Measurements from ENCODE around the gene NRF1. TPM values are rescaled to one million over a fixed set of nuclear protein-coding genes. Genes with fewer than 3 reads are reported as not detected.
"Not testable (repeated sequence)": the region's sequence is repeated elsewhere in the genome, so short reads cannot be mapped to it uniquely, and the experiment has no call there.

Gene NRF1
- polyA plus RNA-seq, 1 donor from 2014 or later, result 22.7 TPM

DNA sequence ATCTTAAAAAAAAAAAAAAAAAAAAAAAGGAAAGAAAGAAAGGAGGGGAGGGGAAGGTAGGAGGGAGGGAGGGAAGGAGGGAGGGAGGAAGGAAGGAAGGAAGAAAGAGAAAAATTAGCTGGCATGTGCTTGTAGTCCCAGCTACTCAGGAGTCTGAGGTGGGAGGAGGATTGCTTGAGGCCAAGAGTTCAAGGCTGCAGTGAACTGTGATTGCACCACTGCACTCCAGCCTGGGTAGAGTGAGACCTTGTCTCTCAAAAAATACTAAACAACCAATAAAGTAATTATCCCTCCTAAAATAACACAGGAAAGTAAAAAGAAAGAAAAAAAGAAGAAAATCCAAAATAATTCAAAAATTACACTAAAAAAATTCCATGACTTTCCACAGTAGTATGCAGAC, 13.8 kb upstream of the NRF1 start:
- Mint-ChIP-seq H3K4me1 (peaks cover 2 to 6% (median 5%) of the 10 kb centered on the region in 3 donors), H3K4me3 (no peak overlapping the region), H3K36me3 (peaks cover 1% of the 10 kb centered on the region), H3K9me3 (no peaks in the 10 kb centered on the region), H3K27ac (no peak overlapping the region), H3K27me3 (peaks cover 2% of the 10 kb centered on the region)

DNA sequence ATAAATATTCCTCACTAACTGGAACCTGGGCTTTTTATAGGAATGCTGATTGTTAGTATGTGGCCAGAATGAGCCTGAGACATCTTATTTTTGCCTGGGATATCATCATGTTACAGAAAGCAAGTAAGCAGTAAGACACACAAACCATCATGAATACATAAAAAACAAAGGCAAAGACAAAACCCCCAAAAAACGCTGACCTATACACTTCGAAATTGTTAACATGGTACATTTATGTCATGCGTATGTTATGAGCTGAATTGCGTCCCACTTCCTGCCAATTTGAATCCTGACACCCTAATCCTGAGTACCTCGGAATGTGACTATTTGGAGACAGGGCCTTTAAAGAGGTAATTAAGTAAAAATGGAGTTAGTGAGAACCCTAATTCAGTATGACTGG, 12.3 kb upstream of the NRF1 start:
- Mint-ChIP-seq H3K9me3 (no peaks in the 10 kb centered on the region), H3K4me3 (no peak overlapping the region), H3K27ac (no peak overlapping the region), H3K27me3 (no peaks in the 10 kb centered on the region), H3K36me3 (no peaks in the 10 kb centered on the region), H3K4me1 (peaks cover 4 to 8% (median 6%) of the 10 kb centered on the region in 3 donors)

DNA sequence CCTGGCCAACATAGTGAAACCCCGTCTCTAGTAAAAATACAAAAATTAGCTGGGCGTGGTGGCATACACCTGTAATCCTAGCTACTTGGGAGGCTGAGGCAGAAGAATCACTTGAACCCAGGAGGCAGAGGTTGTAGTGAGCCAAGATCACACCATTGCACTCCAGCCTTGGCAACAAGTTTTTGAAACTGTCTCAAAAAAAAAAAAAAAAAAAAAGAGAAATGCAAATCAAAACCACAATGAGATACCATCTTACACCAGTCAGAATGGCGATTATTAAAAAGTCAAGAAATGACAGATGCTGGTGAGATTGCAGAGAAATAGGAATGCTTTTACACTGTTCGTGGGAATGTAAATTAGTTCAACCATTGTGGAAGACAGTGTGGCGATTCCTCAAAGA, 7.9 kb upstream of the NRF1 start:
- H3K27ac Mint-ChIP-seq, H3K4me3 Mint-ChIP-seq, H3K27me3 Mint-ChIP-seq, H3K9me3 Mint-ChIP-seq, H3K36me3 Mint-ChIP-seq: not testable (repeated sequence)
- peaks cover 13 to 23% (median 16%) of the 10 kb centered on the region in 3 donors for H3K4me1 Mint-ChIP-seq

DNA sequence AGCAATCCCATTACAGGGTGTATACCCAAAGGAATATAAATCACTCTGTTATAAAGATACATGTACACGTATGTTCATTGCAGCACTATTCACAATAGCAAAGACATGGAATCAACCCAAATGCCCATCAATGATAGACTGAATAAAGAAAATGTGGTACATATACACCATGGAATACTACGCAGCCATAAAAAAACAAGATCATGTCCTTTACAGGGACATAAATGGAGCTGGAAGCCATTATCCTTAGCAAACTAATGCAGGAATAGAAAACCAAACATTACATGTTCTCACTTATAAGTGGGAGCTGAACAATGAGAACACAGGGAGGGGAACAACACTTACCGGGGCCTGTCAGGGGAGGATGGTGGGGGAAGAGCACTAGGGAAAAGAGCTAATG, 7.5 kb upstream of the NRF1 start:
- not testable (repeated sequence) for H3K27ac Mint-ChIP-seq, H3K9me3 Mint-ChIP-seq, H3K4me3 Mint-ChIP-seq, H3K27me3 Mint-ChIP-seq, H3K36me3 Mint-ChIP-seq
- peaks cover 13 to 23% (median 16%) of the 10 kb centered on the region in 3 donors for H3K4me1 Mint-ChIP-seq

DNA sequence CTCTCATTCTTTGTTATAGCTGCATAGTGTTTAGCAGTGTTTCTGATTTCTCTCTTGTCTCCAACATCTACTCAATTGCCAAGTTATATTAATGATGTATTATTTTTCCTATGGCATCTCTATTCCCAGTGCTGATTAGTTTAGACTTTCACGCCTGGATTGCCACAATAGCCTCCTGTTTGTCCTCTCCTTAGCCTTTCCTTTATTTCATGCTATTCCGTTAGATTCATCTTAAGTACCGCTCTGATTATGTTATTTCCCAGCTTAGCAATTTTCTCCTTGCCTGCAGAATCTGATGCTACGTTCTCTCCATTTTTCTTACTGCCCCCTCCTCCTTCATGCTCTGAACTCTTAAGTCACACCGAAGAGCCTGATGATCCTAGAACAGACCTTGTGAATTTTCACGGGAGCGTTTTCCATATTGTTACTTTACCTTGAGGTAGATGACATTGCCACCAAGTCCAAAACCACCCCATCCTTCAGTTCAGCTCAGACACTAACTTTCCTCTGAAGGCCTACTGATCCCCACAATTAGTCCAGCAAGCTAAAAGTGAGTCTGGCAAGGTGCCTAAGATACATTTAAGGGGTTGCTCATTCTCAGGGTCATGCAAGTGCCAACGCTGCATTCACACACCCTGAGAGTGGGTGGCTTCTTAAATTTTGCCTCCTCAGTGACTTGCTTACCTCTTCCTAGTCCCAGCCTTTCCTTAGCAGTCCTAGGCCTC, 6.6 kb upstream of the NRF1 start:
- H3K9me3 Mint-ChIP-seq, result no peaks in the 10 kb centered on the region
- H3K36me3 Mint-ChIP-seq, result no peaks in the 10 kb centered on the region
- H3K4me1 Mint-ChIP-seq, result peaks cover 19 to 29% (median 19%) of the 10 kb centered on the region in 3 donors
- H3K27me3 Mint-ChIP-seq, result no peaks in the 10 kb centered on the region
- H3K27ac Mint-ChIP-seq, result peak overlapping the region; percentile 7 to 73 (median 66)
- H3K4me3 Mint-ChIP-seq, result no peak overlapping the region

DNA sequence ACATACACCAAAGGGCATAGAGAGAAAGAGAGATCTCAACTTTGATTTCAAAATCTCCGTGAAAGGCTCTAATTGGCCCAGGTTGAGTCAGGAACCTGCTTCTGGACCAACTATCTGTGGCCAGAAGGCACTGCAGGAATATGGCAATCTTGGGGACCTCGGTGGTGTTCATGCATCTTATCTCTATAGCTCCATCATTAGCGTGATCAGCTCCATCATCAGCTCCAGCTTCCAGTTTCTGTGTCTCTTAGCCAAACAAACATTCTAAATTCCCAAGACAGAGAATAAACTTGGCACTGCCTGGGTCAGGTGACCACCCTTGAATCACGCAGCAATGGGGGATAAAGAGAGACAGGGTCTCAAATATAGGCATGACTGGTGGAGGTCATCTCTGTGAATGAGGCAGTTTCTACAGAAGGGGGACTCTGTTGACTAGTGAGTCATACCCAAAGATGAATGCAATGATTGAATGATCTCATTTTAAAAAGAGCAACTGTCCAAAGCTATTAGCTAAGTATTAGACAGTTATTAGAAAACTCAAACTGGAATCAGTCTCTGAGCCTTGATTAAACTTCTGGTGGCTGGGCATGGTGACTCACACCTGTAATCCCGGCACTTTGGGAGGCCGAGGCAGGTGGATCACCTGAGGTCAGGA, 5.4 kb upstream of the NRF1 start:
- Mint-ChIP-seq H3K27ac (peak overlapping the region in 1 of 3 donors; percentile 89), H3K36me3 (no peaks in the 10 kb centered on the region), H3K9me3 (no peaks in the 10 kb centered on the region), H3K4me1 (peaks cover 17 to 38% (median 21%) of the 10 kb centered on the region in 3 donors), H3K27me3 (no peaks in the 10 kb centered on the region), H3K4me3 (no peak overlapping the region)

DNA sequence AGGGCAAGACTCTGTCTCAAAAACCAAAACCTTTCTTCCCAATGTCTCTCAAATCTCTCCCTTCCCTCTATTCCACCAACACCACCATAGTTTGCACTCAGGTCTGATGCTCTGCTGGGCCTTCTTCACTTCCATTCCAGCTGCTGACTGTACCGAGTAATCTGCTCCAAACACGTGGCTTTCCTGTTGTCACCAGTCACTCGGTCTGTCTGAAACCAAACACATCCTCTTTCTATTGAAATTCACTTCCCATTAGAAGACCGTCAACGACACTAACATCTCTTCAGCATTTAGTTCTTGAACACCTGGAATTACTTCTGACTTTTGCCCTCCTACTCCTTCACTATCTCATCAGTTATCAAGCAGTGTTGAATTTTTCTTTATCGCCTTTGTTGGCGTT, 4.7 kb upstream of the NRF1 start:
- peak overlapping the region; percentile 37 to 89 (median 63) for H3K27ac Mint-ChIP-seq
- H3K4me1 Mint-ChIP-seq, result peaks cover 18 to 38% (median 21%) of the 10 kb centered on the region in 3 donors
- H3K4me3 Mint-ChIP-seq, result peak overlapping the region in 2 of 4 donors; percentile 0 to 35

DNA sequence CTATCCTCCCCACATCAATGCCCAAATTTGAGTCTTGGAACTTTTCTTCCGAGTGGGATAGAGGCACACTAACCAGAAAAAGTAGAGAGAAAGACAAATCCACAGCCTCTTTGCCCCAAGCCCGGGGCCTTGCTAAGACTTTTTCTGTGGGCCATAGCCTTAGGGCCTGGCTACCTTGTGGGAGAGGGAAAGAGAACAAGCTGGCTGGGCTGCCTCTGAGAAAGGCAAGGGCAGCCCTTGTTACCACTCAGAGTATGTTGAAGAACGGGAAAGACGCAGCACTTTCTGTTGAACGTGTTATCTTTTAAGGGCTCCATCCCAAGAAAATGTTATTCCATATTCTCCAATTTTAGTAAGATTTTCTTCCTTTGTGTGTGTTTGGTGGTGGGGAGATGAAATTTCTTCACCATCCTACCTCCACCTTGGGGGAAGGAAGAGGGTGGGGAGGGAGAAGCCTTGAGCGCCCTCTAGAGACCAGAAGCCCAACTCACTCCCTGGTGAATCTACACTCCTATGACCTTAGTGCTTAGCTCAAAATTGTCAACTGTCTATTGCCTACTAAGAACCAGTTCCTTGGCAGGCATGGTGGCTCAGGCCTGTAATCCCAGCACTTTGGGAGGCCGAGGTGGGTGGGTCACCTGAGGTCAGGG, 3.9 kb upstream of the NRF1 start:
- Mint-ChIP-seq H3K36me3 (no peaks in the 10 kb centered on the region), H3K4me3 (peak overlapping the region in 1 of 4 donors; percentile 35), H3K9me3 (no peaks in the 10 kb centered on the region), H3K4me1 (peaks cover 20 to 36% (median 21%) of the 10 kb centered on the region in 3 donors), H3K27me3 (no peaks in the 10 kb centered on the region), H3K27ac (peak overlapping the region in 2 of 3 donors; percentile 21 to 37)

More for the DNA sequence above, 4.7 kb upstream of the NRF1 start:
- no peaks in the 10 kb centered on the region for H3K27me3 Mint-ChIP-seq
- H3K36me3 Mint-ChIP-seq, result no peaks in the 10 kb centered on the region
- H3K9me3 Mint-ChIP-seq, result no peaks in the 10 kb centered on the region

DNA sequence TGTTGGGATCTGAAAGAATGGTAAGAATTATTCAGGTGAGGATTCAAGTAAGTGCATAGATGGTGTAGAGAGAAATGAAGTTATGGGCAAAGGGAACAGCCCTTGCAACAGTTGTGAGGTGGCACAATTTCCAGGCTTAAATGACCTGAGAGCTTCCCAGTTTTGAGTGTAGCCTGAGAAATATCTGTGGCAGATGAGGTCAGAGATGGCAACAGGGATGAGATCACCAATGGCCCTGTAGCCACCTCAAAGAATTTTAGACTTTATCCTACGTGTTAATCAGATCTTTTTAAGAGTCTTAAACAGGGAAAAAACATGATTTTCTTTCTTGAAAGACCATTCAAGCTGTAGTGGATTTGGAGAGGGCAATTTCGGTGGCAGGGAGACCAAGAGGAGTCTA, 1.9 kb upstream of the NRF1 start:
- Mint-ChIP-seq H3K36me3 (no peaks in the 10 kb centered on the region), H3K4me1 (peaks cover 30 to 48% (median 30%) of the 10 kb centered on the region in 3 donors), H3K4me3 (peak overlapping the region; percentile 48 to 95 (median 88)), H3K27me3 (no peaks in the 10 kb centered on the region), H3K27ac (peak overlapping the region in 2 of 3 donors; percentile 28 to 95), H3K9me3 (no peaks in the 10 kb centered on the region)

DNA sequence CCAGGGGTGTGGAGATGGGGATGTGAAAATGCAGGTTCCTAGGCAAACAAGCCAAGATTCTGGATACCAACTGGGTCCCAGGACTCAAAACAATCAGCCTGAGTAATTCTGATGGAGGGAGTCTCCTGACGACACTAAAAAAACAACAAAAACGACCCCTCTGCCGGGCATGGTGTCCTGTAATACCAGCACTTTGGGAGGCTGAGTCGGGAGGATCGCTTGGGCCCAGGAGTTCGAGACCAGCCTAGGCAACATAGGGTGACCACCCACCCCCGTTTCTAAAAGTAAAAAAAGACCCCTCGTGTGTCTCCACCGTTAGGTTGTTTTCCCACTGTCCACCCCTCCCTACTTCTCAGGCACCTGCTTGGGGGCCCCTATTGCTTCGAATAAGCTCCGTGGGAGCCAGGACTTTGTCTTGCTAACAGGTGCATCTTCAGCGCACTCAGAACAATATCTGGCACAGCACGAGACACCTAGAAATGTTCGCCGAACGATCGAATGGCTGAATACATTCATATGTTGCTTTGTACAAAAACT, 743 bp upstream of the NRF1 start:
- Mint-ChIP-seq H3K4me3 (peak overlapping the region; percentile 92 to 98 (median 94)), H3K9me3 (no peaks in the 10 kb centered on the region), H3K36me3 (no peaks in the 10 kb centered on the region), H3K27ac (peak overlapping the region; percentile 95 to 98 (median 95)), H3K4me1 (peaks cover 35 to 51% (median 39%) of the 10 kb centered on the region in 3 donors), H3K27me3 (no peaks in the 10 kb centered on the region)

DNA sequence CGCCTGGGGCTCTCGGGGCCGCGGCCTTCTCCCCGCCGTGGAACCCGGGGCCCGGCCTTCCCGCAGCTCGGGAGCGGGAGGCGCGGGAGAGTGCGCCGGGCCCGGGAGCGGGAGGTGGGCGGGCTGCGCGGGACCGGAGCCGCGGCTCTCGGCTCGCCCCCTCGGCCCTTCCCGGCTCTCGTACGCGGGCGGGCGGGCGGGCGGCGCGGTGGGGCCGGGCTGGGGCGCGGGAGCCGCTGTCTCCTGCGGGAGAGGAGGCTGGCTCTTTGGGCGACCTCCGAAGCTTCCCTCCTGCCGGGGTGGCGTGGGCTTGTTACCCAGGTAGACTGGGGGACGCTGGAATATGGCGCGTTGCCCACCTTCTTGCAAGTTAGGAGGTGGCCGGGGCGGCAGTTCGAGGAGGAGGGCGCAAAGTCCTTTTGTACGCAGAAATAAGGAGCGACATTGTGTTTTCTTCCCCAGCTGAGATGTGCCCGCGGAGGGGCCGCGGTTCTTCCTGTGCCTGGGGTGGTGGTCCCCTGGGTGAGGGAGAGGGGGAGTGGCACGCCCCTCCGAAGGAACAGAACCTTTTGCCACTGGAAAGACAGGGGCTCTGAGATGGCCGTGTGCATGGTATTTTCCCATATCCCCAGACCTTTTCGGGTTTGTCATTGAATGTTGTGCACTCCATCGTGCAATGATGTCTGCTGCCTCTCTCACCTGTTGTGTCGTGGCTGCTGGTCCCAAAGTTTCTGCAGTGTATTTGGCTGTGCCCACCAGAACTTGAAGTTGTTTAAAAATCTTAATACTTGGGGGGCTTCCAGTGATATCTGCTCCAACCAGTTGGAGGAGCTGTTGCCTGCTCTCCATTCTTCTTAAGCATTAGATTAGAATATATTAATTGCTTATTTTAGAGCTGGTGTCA, 844 bp downstream of the NRF1 start:
- H3K27me3 Mint-ChIP-seq, result no peaks in the 10 kb centered on the region

DNA sequence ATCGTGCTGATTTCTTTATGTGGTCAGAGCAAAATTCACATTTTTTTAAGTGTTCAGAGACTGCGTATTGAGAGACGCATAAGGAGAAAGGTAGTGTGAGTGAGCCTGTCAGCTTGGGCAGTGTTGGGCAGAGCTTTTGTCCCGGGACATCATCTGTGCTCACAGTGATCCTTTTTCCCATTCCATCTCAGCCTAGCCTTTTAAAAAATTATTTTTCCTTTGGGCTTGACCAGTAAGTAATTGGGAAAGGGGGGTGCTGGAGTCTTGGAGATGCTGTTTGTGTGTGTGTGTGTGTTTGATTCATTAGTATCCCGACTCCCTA, 1.5 kb downstream of the NRF1 start:
- Mint-ChIP-seq H3K27ac (peak overlapping the region; percentile 95 to 99 (median 96)), H3K4me1 (peaks cover 45 to 56% (median 47%) of the 10 kb centered on the region in 3 donors), H3K36me3 (peaks cover under 1% of the 10 kb centered on the region), H3K4me3 (peak overlapping the region; percentile 91 to 99 (median 96)), H3K9me3 (no peaks in the 10 kb centered on the region), H3K27me3 (no peaks in the 10 kb centered on the region)

More for the DNA sequence above, 844 bp downstream of the NRF1 start:
- Mint-ChIP-seq H3K4me3 (peak overlapping the region; percentile 91 to 99 (median 96)), H3K36me3 (no peaks in the 10 kb centered on the region), H3K27ac (peak overlapping the region; percentile 95 to 99 (median 96)), H3K4me1 (peaks cover 39 to 52% (median 44%) of the 10 kb centered on the region in 3 donors), H3K9me3 (no peaks in the 10 kb centered on the region)

DNA sequence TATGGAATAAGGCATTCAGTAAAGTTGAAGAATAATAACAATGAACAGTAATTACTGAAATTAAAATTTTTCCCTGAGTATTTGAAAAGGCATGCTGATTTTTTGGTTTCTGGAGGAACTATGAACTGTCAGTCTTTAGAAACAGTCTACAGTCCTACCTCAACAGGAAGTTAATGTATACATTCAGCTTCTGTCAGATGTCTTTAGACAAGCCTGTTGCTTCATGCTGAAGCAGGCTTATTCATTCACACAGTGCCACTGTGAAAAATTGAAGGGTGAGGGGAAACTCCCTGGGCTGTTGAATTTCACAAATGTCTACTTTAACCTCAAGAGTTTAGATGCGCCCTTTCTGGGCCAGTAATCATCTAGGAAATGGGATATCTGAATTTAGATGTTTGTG, 3.5 kb downstream of the NRF1 start:
- H3K36me3 Mint-ChIP-seq, result peaks cover 5% of the 10 kb centered on the region
- H3K9me3 Mint-ChIP-seq, result no peaks in the 10 kb centered on the region
- peak overlapping the region; percentile 6 to 95 (median 65) for H3K4me3 Mint-ChIP-seq
- H3K27ac Mint-ChIP-seq, result peak overlapping the region in 2 of 3 donors; percentile 10 to 96
- H3K27me3 Mint-ChIP-seq, result no peaks in the 10 kb centered on the region
- H3K4me1 Mint-ChIP-seq, result peaks cover 54 to 62% (median 55%) of the 10 kb centered on the region in 3 donors

DNA sequence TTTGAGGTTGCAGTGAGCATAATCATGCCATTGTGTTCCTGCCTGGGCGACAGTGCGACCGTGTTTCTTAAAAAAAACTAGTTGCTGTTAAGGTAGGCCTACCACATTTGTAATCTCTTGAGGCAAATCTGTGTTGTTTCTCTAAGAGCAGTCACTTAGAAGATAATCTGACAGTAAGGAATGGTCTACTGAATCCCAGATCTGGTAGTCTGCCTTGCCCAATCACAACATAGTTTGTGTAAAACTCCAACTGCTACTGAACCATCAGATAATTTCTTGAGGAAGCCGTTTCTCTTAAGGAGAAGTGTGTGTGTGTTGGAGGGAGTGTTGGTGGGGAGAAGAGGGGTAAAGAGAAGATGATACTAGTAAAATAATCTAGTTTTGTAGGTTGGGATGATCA, 5.0 kb downstream of the NRF1 start:
- Mint-ChIP-seq H3K4me3 (peak overlapping the region in 2 of 4 donors; percentile 9 to 39), H3K9me3 (no peaks in the 10 kb centered on the region), H3K36me3 (peaks cover 7% of the 10 kb centered on the region), H3K4me1 (peaks cover 53 to 61% (median 53%) of the 10 kb centered on the region in 3 donors), H3K27me3 (no peaks in the 10 kb centered on the region), H3K27ac (peak overlapping the region in 2 of 3 donors; percentile 28 to 40)

Data from IgD-negative memory B cell (primary cell).